ENCODE measurements around the gene NKX2-3.

The NKX2-3 gene

DNA sequence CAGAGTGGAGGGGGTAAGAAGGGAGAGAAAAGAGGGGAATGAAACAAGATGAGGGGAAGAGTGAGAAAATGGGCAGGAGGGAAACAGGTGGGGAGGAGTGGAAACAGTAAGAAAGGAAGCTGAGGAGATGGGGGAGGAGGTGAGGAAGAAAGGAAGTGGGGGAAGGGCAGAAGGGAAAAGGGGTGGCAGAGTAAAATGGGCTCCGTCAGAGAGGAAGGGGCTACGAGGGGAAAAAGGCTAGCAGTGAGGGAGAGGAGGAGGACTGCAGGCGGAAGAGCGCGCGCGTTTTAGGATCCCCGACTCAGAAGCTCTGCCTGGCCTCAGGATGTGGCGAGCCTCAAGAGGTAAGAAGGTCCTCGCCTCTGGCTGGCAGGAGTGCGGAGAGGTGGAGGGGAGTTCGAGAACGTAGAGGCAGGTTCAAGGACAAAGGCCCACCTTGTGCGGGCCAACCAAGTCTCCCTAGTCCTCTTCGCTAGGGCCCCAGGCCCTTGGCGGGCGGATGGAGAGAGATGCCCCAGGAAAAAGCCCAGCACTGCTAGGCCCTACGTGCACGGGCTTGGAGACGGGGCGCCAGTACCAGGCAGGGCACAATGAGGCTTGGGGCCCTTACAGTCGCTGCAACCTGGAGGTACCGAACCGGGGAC lies 5.8 kb upstream of the NKX2-3 start:
- no peak for DNase-seq

DNA sequence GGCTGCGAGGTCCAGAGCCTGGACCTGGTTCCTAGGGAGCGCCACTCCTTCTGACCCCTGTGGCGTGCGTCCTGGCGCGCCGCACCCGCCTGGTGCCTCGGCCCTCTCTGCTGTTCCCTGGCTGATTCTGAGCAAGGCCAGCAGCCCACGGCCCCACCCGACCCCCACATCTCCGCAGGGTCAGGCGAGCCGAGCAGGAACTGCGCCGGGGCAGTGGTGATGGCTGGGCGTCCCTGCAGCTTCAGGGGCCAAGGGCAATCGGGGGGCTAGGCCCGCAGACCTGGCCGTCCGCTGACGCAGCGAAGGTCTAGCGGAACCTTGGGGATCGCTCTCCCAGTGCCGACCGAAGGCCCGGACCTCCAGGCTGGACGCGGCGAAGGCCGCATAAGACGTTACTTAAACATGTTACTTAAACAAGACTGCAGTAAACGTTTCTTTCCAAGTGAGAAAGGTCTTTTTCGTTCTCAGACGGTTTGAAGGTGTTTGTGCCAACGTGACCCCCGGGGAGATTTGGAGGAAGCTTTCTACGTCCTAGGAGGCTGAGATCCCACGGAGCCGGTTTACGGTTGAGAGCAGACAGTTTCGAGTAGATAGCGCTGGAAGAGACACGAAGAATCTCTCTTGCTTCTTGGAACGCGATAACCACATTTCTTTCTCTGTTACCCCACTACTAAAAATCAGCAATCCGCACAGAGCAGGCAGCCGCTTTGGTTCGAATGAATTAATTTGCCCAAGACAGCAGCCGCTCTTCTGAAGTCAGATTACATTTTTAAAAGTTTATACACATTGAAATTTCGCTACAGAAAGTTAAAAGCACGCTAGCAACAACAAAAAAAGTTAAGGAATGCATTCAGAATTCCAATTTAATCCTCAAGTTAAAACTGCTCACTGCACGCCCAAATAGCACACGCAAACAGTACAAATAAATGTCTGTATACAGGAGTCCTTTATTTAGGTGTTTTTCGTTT lies 4.9 kb upstream of the NKX2-3 start:
- DNase-seq: no peak

DNA sequence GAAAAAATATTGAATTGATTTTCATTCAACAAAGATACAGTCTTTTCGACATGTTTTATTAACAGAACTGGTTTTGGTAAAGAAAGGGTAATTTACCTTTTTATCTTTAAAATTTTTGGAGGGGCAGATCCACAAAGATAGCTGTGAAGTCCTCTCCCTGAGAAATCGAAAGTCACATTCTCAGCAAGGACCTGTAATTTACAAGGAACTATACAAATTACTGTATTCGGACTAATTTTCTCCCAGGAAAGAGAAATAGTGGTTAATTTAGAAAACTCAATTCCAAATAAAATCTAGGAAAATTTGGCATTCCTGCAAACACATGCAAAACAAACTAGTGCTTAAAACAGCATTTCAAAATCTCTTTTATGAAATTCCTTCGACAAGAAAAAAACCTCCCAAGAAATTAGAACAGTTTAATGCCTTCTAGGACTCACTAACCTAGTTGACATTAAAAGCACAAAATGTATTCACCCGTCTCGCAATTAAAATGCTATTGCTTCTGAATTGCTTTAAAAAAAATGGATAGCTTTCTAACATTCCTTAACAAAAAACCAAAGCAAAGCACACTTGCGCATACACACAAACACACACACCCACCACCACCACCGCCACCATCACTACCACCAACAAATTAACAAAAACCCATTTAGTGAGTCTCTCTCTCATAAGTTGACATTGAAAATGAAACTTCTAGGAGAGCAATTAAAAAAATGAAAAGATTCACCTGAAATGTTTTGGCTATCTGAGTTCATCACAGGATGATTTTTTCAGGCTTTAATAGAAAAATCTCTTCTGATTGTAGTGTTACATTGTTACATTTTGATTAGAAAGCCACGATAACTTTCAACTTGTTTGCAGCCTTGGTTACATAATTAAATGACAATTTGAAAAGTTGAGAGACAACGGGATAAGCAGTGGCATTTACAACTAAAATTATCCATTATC lies 4.0 kb upstream of the NKX2-3 start:
- no peak for DNase-seq

DNA sequence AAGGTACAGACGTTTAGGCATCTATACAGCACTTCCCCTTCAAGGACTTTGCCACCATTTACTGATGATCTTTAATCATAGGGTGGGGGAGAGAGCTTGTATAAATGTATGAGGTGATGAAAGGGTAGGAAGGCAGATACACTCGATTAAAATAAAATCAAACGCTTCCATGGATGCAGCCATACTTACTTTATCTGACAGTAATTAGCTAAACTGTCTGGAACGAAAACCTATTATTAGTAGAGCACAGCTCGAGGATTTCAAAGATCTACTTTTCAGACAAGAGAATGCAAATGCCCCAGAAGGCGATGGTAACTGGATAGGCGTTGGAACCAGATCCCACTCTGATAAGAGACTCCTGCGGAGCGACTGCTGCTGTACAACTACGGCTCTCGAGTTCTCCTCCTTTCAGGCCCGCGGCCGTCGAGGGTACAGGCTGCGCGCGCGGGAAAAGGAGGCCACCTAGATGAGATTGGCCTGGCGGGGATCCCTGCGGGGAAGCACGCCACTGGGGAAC lies 3.1 kb upstream of the NKX2-3 start:
- DNase-seq: no peak

DNA sequence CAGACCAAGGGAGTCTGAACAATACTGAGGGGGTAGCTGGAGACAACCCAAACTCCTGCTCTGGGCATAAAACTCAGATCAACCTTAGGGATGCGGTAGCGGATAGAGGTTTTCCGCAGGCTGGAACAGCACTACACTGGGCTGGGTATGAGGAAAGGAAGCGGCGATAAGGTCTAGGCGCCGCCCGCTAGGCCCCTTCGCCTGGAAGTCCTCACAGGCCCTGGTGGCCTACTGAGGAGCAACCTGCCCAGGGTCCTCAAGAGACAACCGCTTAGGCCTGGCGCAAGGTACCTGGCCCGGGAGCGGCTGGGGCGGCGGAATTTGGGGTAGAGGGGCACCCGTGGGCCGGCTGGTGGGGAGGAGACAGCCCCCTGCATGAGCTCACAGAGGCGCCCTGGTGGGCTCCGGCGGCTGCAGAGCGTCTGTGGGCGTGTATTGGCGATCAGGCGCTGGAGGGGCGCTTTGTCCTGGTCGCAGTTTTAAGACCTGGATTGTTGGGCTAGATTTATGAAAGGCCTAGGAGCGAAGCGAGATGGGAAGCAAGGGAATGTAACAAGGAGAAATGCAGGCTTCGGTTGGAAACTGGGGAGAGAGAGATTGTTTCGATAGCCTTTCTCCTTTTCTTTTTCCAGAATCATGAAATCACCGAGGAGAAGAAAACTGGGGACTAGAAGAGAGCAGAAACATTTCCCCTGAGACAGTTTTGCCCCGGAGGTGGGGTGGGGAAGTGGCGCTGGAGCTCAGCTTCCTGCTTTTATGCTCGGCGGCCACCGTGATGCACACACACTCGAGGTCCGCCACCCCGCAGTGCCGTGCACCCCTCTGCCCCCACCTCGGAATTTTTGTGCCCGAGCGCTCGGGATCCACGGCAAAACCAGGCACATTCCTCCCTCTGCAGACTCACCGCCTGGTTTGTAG lies 2.4 kb upstream of the NKX2-3 start:
- no peak for DNase-seq

DNA sequence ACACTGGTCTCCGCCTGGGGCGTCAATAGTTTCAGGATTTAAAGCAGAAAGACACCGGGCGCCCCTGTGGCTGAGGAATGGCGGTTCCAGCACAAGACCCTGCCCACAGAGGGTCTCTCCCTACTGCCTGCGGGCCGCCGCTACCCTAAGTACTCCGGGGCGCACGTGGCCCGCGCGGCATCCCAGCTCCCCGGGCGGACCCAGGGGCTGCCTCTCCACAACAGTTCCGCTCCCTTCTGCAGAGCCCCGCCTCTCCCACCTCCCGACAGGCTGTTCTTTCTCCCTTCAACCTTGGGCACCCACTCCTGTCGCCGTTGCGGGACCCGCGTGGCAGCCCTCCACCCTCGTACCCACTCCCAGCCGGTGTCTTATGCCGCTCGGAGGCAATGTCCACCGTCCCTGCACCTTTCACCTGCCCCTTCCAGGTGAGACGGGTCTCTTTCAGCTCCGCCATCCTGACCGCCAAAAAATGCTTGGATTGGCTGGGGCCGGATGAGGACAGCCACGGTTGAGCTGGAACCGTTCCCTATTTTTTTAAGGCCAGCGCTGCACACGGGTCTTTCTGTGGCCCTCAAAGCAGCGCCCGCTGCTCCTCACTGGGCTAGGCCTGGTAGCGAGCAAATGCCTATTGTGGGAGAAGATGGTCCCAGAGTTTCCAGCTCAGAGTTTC lies 1.6 kb upstream of the NKX2-3 start:
- DNase-seq: no peak

DNA sequence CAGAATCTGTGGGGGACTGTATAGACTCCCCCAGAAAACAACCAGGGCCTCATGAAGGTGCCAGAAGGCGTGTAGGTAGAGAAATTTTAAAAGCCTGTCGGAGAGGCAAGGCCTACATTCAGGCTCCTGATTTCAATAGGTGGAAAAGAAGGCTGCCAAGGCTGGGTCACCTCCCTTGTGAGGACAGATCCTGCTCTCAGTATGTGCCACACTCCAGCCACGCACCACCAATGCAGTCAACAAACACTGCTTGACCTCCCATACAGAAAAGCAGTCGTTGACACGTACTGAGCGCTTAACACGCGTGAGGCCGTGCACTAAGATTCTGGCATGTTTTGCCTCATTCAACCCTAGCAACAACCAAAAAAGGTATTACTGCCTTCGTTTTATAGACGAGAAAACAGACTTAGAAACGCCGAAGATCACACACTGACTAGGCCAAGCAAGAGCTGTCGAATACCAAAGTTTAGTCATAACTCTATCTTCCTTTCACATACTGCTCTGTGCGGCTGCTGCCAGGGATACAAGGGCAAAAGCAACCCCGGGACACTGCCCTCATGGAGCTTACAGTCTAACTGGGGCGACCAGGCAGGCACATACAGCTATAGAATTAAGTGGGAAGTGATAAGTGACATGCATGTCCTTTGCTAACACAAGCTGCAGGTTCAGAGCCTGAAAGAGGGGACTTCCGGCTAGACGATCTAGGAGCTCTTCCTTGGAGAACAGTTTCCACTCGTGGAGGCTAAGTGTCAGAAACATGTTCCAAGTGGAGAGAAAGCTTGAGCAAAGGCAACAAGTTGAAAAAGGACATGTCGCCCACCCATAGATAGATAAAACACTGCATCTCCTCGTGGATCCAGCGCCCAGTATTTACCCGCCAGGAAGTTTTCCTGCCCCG lies 797 bp upstream of the NKX2-3 start:
- no peak for DNase-seq

DNA sequence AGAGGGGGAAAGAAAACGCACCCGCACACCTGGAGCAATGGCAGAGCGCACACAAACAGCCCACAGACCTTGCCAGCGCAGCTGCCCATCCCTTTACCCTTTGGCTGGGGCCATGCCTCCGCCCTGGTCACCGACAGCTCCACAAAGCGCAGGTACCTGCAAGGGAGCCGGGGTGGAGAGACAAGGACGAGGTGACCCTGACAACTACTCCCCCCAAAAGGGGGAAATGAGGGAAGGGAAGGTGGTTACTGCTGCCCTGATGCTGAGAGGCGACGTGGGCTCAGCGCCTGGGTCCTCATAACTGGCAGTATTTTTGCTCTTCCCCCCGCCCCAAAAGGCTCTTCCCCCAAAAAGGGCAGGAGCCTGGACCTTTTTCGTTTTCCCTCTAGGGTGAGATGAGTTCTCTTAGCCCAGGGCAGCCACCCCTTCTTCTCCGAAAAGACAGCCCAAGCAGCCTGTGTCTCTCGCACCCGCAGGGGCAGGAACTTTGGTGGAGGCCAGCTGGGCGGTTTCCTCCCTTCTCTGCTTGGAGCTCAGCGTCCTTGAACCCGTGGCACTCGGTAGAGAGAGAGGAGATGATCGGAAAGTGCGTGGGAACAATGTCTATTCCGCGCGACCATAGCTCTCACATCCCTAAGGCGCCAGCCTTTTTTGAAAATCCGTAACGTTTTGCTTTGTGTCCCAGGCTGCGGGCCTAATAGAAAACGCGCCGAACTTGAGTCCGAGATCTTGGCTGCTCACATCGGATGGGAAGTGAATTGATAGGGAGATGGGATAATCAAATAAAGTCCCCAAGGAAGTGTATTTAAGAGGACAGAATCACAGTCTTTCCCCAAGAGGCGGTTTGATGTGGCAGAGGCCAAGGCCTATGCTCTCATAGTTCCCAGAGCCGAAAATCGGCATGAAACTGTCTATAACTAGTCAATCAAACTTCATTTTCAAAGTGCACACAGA lies 1.0 kb downstream of the NKX2-3 start:
- no peak for DNase-seq

DNA sequence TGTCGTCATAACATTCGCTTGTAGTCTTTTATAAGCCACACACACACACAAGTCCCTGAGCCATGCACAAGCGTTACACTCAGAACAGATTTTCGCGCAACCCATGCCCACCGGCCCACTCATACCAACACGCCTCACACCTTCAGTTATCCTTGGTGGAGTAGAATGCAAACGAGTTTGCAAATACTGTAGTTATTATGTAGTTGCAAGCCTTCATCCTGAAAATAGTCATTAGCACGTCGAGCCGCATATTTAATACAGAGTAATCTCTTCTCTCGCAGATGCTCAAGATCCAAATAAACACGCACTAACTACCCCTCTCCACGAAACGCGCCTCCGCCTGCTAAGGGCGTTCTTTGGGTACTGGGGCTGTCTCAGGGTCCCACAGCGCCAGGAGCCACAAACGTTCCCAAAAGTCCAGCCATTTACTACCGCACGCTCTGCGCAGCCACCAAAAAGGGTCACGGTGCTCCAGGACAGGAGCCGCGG lies 1.8 kb downstream of the NKX2-3 start:
- no peak for DNase-seq

DNA sequence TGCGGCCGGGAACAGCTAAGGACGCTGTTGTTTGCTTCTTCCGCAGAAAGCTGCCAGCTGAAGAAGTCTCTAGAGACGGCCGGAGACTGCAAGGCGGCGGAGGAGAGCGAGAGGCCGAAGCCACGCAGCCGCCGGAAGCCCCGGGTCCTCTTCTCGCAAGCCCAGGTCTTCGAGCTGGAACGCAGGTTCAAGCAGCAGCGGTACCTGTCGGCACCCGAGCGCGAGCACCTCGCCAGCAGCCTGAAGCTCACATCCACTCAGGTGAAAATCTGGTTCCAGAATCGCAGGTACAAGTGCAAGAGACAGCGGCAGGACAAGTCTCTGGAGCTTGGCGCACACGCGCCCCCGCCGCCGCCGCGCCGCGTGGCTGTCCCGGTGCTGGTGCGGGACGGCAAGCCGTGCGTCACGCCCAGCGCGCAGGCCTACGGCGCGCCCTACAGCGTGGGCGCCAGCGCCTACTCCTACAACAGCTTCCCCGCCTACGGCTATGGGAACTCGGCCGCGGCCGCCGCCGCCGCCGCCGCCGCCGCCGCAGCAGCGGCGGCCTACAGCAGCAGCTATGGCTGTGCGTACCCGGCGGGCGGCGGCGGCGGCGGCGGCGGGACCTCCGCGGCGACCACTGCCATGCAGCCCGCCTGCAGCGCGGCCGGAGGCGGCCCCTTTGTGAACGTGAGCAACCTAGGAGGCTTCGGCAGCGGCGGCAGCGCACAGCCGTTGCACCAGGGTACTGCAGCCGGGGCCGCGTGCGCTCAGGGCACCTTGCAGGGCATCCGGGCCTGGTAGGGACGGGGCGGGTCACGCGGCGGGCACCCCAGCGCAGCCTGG lies 2.4 kb downstream of the NKX2-3 start:
- DNase-seq: peak; percentile 54

DNA sequence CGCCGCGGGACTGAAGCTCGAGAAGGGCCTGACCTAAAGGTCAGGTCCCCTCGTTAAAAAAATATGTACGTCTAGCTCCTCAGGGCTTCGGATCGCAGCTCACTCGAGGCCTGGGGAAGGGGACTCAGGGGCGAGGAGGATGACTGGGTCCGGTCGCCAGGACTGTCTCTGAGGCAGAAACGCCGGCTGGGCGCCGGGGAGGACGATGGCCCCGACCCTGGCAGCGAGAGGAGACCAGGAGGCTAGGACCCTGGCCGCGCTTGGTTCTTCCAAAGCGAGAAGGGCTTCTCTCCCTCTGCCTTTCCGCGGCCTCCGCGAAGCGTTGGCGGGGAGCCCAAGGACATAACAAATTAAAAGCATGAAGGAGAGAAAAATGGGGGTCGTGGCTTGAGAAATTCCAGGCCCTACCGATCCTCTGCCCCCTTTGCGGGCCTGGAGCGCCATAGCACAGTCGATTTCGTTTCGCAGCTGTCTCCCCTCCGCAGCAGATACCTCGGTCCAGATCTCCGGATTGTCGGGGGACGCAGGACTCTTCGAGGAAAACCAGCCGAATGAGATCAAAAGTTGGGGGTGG lies 3.1 kb downstream of the NKX2-3 start:
- DNase-seq: no peak

DNA sequence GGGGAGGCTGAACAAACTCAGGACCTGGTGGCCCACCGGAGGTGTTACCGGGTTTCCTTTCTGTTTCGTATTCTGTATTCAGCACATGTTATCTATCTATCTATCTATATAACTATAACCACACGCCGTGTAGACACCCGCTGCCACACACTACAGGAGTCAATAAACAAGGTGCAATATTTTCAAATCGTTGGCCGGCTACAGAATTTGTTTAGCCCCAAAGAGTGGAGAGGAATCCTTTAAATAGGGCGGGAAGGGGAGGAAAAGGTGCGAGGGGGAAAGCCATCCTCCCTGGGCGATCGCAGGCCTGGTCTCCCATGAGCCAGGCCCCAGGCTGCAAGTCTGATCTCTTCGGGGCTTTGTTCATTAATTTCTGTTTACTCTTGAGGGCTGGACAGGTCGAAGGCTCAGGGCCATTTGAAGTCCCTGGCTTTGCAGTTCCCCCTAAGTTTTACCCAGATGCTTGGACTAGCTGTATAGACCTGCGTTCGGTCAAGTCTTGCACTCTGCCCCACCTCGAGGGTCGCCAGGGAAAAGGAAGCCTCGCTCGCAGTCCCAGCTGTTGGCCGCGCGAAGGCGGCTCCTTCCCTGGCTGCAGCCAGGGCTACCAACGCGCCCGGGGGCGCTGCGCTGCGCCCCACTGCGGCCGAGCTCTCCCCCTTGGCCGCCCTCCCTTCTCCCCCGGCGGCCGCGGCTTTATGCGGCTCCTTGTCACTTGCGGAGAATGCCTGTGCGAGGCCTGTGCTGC lies 3.8 kb downstream of the NKX2-3 start:
- no peak for DNase-seq

DNA sequence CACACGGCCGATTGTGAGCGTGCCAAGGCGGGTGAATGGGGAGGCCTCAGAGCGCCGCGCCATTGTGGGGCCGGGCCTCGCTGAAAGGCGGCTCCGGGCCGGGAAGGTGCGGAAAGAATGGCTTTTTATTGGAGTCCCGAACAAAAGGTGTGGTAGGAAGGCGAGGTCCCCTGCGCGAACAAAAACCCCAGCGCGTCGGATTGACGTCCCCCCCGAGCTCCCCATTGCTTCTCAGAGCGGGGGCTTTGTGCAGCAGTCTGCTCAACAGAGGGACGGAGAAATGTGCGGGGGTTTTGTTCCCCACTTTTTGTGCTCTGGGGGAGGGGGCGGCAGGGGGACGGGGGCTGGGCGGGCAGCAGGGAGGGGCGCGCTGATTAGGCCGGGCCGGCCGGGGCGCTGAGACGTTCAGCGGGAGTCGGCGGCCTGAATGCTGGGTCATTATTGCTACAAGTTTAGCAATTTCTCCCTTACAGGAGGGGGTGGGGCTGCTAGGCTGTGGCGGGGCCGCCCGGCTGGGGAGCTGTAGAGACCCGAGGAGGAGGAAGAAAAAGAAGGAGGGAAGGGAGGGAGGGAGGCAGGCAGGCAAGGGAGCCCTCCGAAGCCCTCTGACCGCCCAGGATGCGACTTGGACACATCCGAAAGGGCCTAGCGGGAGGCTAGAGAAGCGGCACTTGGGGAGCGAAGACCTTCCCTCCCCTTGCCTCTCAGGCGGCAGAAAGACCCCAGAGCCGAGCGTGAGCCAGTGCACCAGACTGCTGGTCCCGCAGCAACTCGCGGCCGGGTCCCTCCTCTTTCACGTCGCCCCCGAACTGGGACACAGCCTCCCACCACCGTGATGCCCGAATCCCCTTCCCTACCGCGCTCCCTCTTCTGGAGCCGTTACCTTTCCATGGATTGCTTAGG lies 4.6 kb downstream of the NKX2-3 start:
- DNase-seq: no peak

DNA sequence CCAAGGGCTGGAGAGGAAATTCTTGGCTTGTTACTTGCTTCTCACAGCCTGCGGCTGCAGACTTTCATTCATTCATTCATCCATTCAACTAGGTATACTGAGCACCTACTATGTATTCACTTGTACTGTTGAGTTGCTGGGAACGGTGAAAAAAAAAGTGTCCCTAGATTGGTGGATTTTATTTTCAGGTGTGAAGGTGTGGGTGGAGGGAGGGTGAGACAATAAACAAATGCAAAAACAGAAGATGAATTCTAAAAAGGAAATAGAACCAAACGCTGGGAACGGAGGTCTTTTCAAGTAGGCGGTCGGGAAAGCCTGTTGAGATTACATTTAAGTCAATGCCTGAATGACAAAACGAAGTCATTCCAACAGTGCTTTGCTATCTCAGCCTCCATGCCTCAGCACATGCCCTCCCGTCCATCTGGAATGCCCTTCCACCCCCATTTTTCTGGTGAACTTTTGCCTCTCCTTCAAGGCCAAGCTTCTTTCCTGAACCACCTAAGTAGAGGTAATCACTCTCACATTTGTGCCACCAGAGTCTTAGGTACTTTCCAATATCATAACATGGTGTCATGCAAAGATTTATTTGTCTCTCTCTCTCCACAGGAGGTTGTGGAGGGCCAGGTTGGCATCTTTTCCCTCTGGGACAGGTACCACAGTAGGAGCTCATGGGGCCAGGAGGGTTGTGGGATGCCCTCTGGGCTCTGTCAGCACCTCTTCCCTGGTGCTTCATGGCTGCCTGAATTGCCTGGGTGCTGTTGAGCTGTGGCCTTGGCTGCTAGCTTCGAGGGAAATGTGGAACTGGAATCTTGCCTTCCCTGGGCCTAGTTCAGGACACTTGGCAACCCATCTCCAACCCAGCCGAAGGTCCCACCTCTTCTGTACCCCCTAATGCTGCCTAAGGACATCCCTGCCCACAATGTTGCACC lies 5.5 kb downstream of the NKX2-3 start:
- no peak for DNase-seq
